Liver (tissue), 3 donors: ENCODE results near the gene SYT5.

Experiments used
- EGR1 ChIP-seq, 2 donors: IDR thresholded peaks; 2 replicates each; pipeline ENCODE4 v1.6.1; 2016 to 2018; ENCODE audit warnings: antibody characterized with exemption in 2 of 2, low read depth in 2 of 2
- GABPA ChIP-seq, 2 donors: IDR thresholded peaks in 1 of 2; conservative IDR thresholded peaks in 1 of 2; 2 replicates each; pipeline ENCODE4 v1.6.1; 2016; ENCODE audit warnings: antibody characterized with exemption in 2 of 2, mild to moderate bottlenecking in 1 of 2, moderate library complexity in 1 of 2
- RAD21 ChIP-seq, 2 donors: IDR thresholded peaks; 2 replicates each; pipeline ENCODE4 v1.6.1; 2016; ENCODE audit warnings: antibody characterized with exemption in 2 of 2, mild to moderate bottlenecking in 2 of 2
- SP1 ChIP-seq: IDR thresholded peaks from 2 replicates; pipeline ENCODE4 v1.6.1; 2018; ENCODE audit warnings: antibody characterized with exemption, mild to moderate bottlenecking
- TAF1 ChIP-seq: conservative IDR thresholded peaks from 2 replicates; pipeline ENCODE4 v1.6.1; 2016; ENCODE audit warnings: antibody characterized with exemption, mild to moderate bottlenecking
- YY1 ChIP-seq: IDR thresholded peaks from 2 replicates; pipeline ENCODE4 v1.6.1; 2016; ENCODE audit warnings: antibody characterized with exemption, mild to moderate bottlenecking
- TF ChIP-seq, protein P1 (sequence below): fragments of 150-350 bp; IDR thresholded peaks from 2 replicates; pipeline ENCODE4 v1.5.1; 2017; ENCODE audit warnings: improper control_type of control experiment, low read depth, low read length; ENCODE audit not compliant: missing input control
- TF ChIP-seq, protein P2 (sequence below): IDR thresholded peaks from 2 replicates; pipeline ENCODE4 v1.6.1; 2016; ENCODE audit warnings: antibody characterized with exemption
- TF ChIP-seq, protein P3 (sequence below): IDR thresholded peaks from 2 replicates; pipeline ENCODE4 v1.6.1; 2016; ENCODE audit warnings: antibody characterized with exemption, mild to moderate bottlenecking
- TF ChIP-seq, protein P4 (sequence below): IDR thresholded peaks from 2 replicates; pipeline ENCODE4 v1.6.1; 2016; ENCODE audit warnings: antibody characterized with exemption
- TF ChIP-seq, protein P5 (sequence below): IDR thresholded peaks from 2 replicates; pipeline ENCODE4 v1.6.1; 2016; ENCODE audit warnings: antibody characterized with exemption
- donor health status: healthy.
- donor health status: healthy.

DNA sequence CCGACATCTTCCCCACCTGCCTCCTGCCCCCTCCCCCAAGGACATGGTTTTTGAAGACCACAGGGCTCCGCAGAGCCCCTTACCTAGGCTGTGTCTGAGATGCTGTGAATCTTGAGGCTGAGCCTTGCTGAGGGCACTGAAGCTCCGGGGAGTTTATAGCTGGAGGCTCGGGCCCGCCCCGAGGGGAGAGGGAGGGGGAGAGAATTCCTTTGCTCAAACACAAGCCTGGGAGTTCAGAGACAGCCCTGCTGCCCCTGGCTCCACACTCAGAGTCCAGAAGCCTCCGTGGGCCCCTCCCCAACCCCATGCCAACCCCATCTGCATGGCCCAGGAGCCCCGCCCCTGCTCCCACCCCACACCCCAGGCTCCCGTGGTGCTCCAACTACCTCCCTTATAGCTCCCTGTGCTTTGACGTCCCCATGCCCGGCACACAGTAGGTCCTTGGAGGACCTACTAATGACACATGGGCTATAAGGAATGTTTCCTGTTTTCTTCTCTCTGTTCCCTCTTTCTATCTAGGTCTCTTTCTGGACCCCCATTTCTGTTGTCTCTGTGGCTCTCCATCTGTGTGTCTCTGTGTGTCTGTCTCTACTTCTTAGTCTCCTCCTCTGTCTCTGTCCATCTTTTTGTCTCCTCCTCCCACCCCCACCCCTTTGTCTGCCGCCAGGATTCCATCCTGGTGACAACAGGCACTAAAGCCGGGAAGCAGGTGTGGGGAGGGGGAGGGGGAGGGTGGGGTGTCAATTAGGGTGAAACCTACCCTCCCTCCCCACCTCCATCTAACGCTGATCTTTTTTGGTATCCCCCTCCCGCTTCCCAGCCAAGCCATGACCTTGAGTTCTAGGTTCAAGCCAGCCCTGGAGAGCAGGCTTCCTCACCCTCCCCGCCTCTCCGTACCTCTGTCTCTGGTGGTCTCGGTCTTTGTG, 30.7 kb downstream of the SYT5 start, which contains the start of gene TNNT1:
- TF ChIP-seq, protein P1, sequence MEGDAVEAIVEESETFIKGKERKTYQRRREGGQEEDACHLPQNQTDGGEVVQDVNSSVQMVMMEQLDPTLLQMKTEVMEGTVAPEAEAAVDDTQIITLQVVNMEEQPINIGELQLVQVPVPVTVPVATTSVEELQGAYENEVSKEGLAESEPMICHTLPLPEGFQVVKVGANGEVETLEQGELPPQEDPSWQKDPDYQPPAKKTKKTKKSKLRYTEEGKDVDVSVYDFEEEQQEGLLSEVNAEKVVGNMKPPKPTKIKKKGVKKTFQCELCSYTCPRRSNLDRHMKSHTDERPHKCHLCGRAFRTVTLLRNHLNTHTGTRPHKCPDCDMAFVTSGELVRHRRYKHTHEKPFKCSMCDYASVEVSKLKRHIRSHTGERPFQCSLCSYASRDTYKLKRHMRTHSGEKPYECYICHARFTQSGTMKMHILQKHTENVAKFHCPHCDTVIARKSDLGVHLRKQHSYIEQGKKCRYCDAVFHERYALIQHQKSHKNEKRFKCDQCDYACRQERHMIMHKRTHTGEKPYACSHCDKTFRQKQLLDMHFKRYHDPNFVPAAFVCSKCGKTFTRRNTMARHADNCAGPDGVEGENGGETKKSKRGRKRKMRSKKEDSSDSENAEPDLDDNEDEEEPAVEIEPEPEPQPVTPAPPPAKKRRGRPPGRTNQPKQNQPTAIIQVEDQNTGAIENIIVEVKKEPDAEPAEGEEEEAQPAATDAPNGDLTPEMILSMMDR, result no peak
- TF ChIP-seq, protein P2, sequence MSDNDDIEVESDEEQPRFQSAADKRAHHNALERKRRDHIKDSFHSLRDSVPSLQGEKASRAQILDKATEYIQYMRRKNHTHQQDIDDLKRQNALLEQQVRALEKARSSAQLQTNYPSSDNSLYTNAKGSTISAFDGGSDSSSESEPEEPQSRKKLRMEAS, result no peak
- no peak for TF ChIP-seq SP1
- no peak for TF ChIP-seq RAD21 (IDR thresholded peaks at IDR 0.05)
- TF ChIP-seq, protein P3, sequence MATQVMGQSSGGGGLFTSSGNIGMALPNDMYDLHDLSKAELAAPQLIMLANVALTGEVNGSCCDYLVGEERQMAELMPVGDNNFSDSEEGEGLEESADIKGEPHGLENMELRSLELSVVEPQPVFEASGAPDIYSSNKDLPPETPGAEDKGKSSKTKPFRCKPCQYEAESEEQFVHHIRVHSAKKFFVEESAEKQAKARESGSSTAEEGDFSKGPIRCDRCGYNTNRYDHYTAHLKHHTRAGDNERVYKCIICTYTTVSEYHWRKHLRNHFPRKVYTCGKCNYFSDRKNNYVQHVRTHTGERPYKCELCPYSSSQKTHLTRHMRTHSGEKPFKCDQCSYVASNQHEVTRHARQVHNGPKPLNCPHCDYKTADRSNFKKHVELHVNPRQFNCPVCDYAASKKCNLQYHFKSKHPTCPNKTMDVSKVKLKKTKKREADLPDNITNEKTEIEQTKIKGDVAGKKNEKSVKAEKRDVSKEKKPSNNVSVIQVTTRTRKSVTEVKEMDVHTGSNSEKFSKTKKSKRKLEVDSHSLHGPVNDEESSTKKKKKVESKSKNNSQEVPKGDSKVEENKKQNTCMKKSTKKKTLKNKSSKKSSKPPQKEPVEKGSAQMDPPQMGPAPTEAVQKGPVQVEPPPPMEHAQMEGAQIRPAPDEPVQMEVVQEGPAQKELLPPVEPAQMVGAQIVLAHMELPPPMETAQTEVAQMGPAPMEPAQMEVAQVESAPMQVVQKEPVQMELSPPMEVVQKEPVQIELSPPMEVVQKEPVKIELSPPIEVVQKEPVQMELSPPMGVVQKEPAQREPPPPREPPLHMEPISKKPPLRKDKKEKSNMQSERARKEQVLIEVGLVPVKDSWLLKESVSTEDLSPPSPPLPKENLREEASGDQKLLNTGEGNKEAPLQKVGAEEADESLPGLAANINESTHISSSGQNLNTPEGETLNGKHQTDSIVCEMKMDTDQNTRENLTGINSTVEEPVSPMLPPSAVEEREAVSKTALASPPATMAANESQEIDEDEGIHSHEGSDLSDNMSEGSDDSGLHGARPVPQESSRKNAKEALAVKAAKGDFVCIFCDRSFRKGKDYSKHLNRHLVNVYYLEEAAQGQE, result no peak
- TF ChIP-seq, protein P4, sequence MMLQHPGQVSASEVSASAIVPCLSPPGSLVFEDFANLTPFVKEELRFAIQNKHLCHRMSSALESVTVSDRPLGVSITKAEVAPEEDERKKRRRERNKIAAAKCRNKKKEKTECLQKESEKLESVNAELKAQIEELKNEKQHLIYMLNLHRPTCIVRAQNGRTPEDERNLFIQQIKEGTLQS, result no peak
- TF ChIP-seq YY1, result no peak
- TF ChIP-seq TAF1, result no peak
- TF ChIP-seq, protein P5, sequence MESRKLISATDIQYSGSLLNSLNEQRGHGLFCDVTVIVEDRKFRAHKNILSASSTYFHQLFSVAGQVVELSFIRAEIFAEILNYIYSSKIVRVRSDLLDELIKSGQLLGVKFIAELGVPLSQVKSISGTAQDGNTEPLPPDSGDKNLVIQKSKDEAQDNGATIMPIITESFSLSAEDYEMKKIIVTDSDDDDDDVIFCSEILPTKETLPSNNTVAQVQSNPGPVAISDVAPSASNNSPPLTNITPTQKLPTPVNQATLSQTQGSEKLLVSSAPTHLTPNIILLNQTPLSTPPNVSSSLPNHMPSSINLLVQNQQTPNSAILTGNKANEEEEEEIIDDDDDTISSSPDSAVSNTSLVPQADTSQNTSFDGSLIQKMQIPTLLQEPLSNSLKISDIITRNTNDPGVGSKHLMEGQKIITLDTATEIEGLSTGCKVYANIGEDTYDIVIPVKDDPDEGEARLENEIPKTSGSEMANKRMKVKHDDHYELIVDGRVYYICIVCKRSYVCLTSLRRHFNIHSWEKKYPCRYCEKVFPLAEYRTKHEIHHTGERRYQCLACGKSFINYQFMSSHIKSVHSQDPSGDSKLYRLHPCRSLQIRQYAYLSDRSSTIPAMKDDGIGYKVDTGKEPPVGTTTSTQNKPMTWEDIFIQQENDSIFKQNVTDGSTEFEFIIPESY, result no peak
- no peak for TF ChIP-seq EGR1 (IDR thresholded peaks at IDR 0.05; ENCODE audit: low read depth in 2 of 2)
- no peak for TF ChIP-seq GABPA (IDR thresholded peaks at IDR 0.05 in 1 of 2, conservative IDR thresholded peaks at IDR 0.05 in 1 of 2)
